PFSK-1 (cell line): ENCODE data around the gene GNAZ.

ENCODE experiments used
- FOXP2 ChIP-seq: optimal IDR thresholded peaks from 2 replicates; pipeline ENCODE3; 2011; ENCODE audit warnings: borderline replicate concordance, control low read depth, inconsistent platforms; ENCODE audit not compliant: insufficient read depth; ENCODE audit errors: extremely low read length, extremely low read depth
- POLR2AphosphoS5 ChIP-seq: IDR thresholded peaks from 2 replicates; pipeline ENCODE4 v1.6.1; 2012; ENCODE audit warnings: low read depth, mild to moderate bottlenecking, control low read depth, low read length, moderate library complexity
- REST ChIP-seq, 2 experiments: IDR thresholded peaks; 2 replicates each; pipeline versions ENCODE4 v1.6.1 to v1.8.0; 2011 to 2012; ENCODE audit warnings: low read depth in 2 of 2, low read length in 2 of 2, control low read depth in 1 of 2, inconsistent platforms in 1 of 2, mild to moderate bottlenecking in 1 of 2, moderate library complexity in 1 of 2; ENCODE audit not compliant: insufficient read depth in 1 of 2
- SIN3A ChIP-seq: IDR thresholded peaks from 2 replicates; pipeline ENCODE4 v1.6.1; 2012; ENCODE audit warnings: mild to moderate bottlenecking, low read length, moderate library complexity, borderline replicate concordance; ENCODE audit not compliant: insufficient read depth
- TAF1 ChIP-seq: IDR thresholded peaks from 2 replicates; pipeline ENCODE4 v1.6.1; 2012; ENCODE audit warnings: low read length, control low read depth, borderline replicate concordance; ENCODE audit not compliant: insufficient read depth

The GNAZ gene

GRCh38 chr22:23029521-23030228 is 40.6 kb upstream of the GNAZ start:
- TF ChIP-seq TAF1 (no peak), POLR2AphosphoS5 (no peak), FOXP2 (no peak), REST (IDR thresholded peaks at IDR 0.05; ENCODE audit: insufficient read depth in 1 of 2, low read depth in 2 of 2, low read length in 2 of 2) (no peak), SIN3A (no peak)

DNA sequence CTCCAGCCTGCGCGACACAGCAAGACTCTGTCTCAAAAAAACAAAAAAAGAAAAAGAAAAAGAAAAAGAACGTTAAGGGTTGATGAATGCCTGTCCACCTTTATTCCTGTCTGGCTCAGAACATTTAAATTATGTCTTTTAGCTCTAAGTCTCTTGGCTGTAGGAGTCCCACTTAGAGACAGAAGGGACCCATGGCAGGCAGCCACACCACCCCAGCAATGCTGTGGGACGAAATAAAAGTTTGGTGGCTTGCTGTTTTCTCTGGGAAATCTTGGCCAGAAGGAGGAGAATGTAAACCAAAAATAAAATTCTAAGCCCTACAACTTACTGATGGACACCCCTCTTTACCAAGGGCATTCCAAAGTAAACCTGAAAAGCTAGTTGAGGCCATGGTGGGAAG is 38.9 kb upstream of the GNAZ start:
- TF ChIP-seq FOXP2: no peak
- TF ChIP-seq REST (IDR thresholded peaks at IDR 0.05; ENCODE audit: insufficient read depth in 1 of 2, low read depth in 2 of 2, low read length in 2 of 2): no peak
- TF ChIP-seq TAF1: no peak
- no peak for TF ChIP-seq POLR2AphosphoS5
- no peak for TF ChIP-seq SIN3A

DNA sequence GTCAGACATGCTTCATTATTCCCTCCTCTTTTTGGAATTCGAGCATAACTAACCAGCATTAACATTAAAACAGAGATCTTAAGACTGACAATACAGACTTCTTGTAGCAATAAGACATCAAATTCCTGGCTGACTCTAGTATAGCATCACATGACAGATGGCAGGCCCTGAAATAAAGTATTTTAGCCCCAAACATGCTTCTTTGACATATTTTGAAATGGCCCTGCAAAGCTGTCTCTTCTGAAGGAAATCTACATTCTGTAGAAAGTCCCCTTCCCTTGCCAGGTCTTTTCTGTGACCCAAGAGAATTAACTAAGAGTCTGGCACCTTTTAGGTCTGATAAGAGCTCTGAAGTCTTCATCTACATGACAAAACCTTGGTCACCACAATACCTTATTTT is 38.5 kb upstream of the GNAZ start:
- TF ChIP-seq FOXP2 (no peak), TAF1 (no peak), SIN3A (no peak), POLR2AphosphoS5 (no peak), REST (IDR thresholded peaks at IDR 0.05; ENCODE audit: insufficient read depth in 1 of 2, low read depth in 2 of 2, low read length in 2 of 2) (no peak)

DNA sequence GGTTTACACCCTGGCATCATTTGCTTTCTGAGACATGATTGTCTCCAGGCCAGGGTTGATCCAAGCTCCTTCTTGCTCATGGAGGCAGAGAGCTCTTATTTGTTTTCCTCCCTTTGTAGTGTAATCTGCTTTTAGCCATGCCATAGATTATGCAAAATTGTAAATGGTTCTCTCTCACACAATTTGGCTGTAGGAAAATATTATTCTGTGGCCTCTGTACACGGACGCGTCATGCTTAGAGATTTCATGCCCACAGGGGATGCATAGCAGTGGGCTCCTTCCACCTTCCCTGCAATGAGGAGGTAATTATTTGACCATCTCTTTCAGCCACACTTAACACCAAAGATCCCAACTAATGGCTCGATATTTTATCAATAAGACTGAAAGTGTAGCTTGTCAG is 37.7 kb upstream of the GNAZ start:
- TF ChIP-seq REST (IDR thresholded peaks at IDR 0.05; ENCODE audit: insufficient read depth in 1 of 2, low read depth in 2 of 2, low read length in 2 of 2): no peak
